TTC549 (cell line): ENCODE results near the gene SFMBT2.
"Not testable (repeated sequence)": the region's sequence is repeated elsewhere in the genome, so short reads cannot be mapped to it uniquely, and the experiment has no call there.

Experiments used
- FAIRE-seq: peaks from 2 replicates; lab custom pipeline; 2012; peaks lifted over from hg19 to GRCh38; lab: Jason Lieb, UNC

SFMBT2 gene

GRCh38 chr10:7211857-7212577 lies 198.8 kb downstream of the SFMBT2 start:
- no peak for FAIRE-seq

GRCh38 chr10:7210516-7210915 lies 200.3 kb downstream of the SFMBT2 start:
- FAIRE-seq, result no peak

GRCh38 chr10:7209458-7209857 lies 201.4 kb downstream of the SFMBT2 start:
- FAIRE-seq, result no peak

GRCh38 chr10:7206412-7207100 lies 204.3 kb downstream of the SFMBT2 start:
- no peak for FAIRE-seq

- no peak for FAIRE-seq
These were observed 205.2 kb downstream of the SFMBT2 start for GRCh38 chr10:7205656-7206055.

- no peak for FAIRE-seq
These were observed 208.0 kb downstream of the SFMBT2 start for GRCh38 chr10:7202793-7203355.

- FAIRE-seq, result no peak
These were observed 211.6 kb downstream of the SFMBT2 start for GRCh38 chr10:7199152-7199760.

- no peak for FAIRE-seq
These were observed 214.6 kb downstream of the SFMBT2 start for GRCh38 chr10:7196284-7196683.

- FAIRE-seq, result no peak
These were observed 215.7 kb downstream of the SFMBT2 start for GRCh38 chr10:7195118-7195517.

- no peak for FAIRE-seq
These were observed 216.3 kb downstream of the SFMBT2 start for GRCh38 chr10:7194571-7194970.

GRCh38 chr10:7193369-7193768 lies 217.5 kb downstream of the SFMBT2 start:
- FAIRE-seq, result no peak

GRCh38 chr10:7192831-7193361 lies 217.9 kb downstream of the SFMBT2 start:
- FAIRE-seq, result no peak

- FAIRE-seq, result no peak
These were observed 218.8 kb downstream of the SFMBT2 start for GRCh38 chr10:7192061-7192460.

GRCh38 chr10:7190772-7191171 lies 220.1 kb downstream of the SFMBT2 start:
- not testable (repeated sequence) for FAIRE-seq

- no peak for FAIRE-seq
These were observed 220.9 kb downstream of the SFMBT2 start for GRCh38 chr10:7189909-7190308.

GRCh38 chr10:7188456-7189050 lies 222.3 kb downstream of the SFMBT2 start:
- no peak for FAIRE-seq

- no peak for FAIRE-seq
These were observed 224.3 kb downstream of the SFMBT2 start for GRCh38 chr10:7186387-7187018.

GRCh38 chr10:7185367-7185690 lies 225.5 kb downstream of the SFMBT2 start:
- no peak for FAIRE-seq

GRCh38 chr10:7184660-7185366 lies 226.0 kb downstream of the SFMBT2 start:
- FAIRE-seq, result no peak

- FAIRE-seq, result not testable (repeated sequence)
These were observed 226.7 kb downstream of the SFMBT2 start for GRCh38 chr10:7184116-7184515.

GRCh38 chr10:7182327-7182726 lies 228.5 kb downstream of the SFMBT2 start:
- FAIRE-seq, result not testable (repeated sequence)
